Measurements from ENCODE around the gene FMN2.

DNA sequence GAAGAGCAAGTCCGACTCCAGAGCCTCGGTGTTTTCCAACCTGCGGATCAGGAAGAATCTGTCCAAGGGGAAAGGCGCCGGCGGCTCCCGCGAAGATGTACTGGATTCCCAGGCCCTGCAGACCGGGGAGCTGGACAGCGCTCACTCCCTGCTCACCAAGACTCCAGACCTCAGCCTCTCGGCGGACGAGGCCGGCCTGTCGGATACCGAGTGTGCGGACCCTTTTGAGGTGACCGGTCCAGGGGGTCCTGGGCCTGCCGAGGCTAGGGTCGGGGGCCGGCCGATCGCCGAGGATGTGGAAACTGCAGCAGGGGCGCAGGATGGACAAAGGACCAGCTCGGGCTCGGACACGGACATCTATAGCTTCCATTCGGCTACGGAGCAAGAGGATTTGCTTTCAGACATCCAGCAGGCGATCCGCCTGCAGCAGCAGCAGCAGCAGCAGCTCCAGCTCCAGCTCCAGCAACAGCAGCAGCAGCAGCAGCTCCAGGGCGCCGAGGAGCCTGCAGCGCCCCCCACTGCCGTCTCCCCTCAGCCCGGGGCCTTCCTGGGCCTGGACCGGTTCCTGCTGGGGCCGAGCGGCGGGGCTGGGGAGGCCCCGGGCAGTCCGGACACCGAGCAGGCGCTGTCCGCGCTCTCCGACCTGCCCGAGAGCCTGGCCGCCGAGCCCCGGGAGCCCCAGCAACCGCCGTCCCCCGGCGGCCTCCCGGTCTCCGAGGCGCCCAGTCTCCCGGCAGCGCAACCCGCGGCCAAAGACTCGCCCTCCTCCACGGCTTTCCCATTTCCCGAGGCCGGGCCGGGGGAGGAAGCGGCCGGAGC lies 827 bp downstream of the FMN2 start:
- TF ChIP-seq, protein P1, sequence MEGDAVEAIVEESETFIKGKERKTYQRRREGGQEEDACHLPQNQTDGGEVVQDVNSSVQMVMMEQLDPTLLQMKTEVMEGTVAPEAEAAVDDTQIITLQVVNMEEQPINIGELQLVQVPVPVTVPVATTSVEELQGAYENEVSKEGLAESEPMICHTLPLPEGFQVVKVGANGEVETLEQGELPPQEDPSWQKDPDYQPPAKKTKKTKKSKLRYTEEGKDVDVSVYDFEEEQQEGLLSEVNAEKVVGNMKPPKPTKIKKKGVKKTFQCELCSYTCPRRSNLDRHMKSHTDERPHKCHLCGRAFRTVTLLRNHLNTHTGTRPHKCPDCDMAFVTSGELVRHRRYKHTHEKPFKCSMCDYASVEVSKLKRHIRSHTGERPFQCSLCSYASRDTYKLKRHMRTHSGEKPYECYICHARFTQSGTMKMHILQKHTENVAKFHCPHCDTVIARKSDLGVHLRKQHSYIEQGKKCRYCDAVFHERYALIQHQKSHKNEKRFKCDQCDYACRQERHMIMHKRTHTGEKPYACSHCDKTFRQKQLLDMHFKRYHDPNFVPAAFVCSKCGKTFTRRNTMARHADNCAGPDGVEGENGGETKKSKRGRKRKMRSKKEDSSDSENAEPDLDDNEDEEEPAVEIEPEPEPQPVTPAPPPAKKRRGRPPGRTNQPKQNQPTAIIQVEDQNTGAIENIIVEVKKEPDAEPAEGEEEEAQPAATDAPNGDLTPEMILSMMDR (conservative IDR thresholded peaks at IDR 0.05 in 1 of 2, IDR thresholded peaks at IDR 0.05 in 1 of 2; ENCODE audit: extremely low read depth in 1 of 2, insufficient read depth in 1 of 2, low read depth in 1 of 2, low read length in 2 of 2) = no peak
- peak; percentile 83 for TF ChIP-seq EZH2 (IDR thresholded peaks at IDR 0.05; ENCODE audit: borderline replicate concordance, low read length)
